HEK293 (cell line): Measurements from ENCODE around the gene CLCNKB.

Experiments
- CTCF ChIA-PET: fragments of 350-600 bp; formaldehyde crosslinking; extraction: SDS; loops from one replicate; lab custom pipeline; 2021; ENCODE audit warnings: antibody characterized with exemption; lab: Yijun Ruan, JAX
- POLR2A ChIA-PET: fragments of 300-600 bp; formaldehyde crosslinking; extraction: SDS; loops from one replicate; lab custom pipeline; 2020; ENCODE audit warnings: antibody characterized with exemption, inconsistent platforms; lab: Yijun Ruan, JAX
- H3K27ac ChIP-seq: fragments of 200-500 bp; sonication (Bioruptor generic); 2 replicates; pipeline ENCODE4 v1.5.1; 2014; ENCODE audit warnings: low read depth, low read length, control low read depth, inconsistent platforms; ENCODE audit errors: extremely low read depth
- H3K36me3 ChIP-seq, 2 experiments: fragments of 200-500 bp in 1 of 2; sonication (Bioruptor generic) in 1 of 2; 1 replicate in 1 of 2; 2 replicates in 1 of 2; pipeline ENCODE4 v1.5.1; 2014 to 2017; ENCODE audit warnings: inconsistent platforms in 2 of 2, low read length in 2 of 2; ENCODE audit not compliant: control insufficient read depth in 2 of 2, insufficient read depth in 1 of 2
- H3K4me1 ChIP-seq: fragments of 200-500 bp; sonication (Bioruptor generic); 2 replicates; pipeline ENCODE4 v1.5.1; 2014; ENCODE audit warnings: mild to moderate bottlenecking, low read length, inconsistent platforms; ENCODE audit not compliant: control insufficient read depth, insufficient read depth
- H3K4me3 ChIP-seq: 2 replicates; pipeline ENCODE4 v1.5.1; 2011; ENCODE audit warnings: low read depth, mild to moderate bottlenecking, control low read depth, low read length, moderate library complexity
- H3K9me3 ChIP-seq: fragments of 200-500 bp; sonication (Bioruptor generic); 2 replicates; pipeline ENCODE4 v1.5.1; 2014; ENCODE audit warnings: low read depth, low read length, inconsistent platforms; ENCODE audit not compliant: control insufficient read depth, insufficient read depth
- ATF2 ChIP-seq: fragments of 450-650 bp; formaldehyde crosslinking; IDR thresholded peaks from 2 replicates; pipeline ENCODE4 v1.5.1; 2016; ENCODE audit warnings: missing biosample characterization, missing genetic modification characterization, low read depth
- SETDB1 ChIP-seq: IDR thresholded peaks from one replicate; pipeline ENCODE4 v1.6.1; 2017; ENCODE audit warnings: mild to moderate bottlenecking, low read length, moderate library complexity, mixed read lengths; ENCODE audit not compliant: insufficient read length
- ZFHX2 ChIP-seq: fragments of 450-650 bp; formaldehyde crosslinking; conservative IDR thresholded peaks from 2 replicates; pipeline ENCODE4 v1.5.1; 2016; ENCODE audit warnings: missing biosample characterization, missing genetic modification characterization
- ZIC2 ChIP-seq: fragments of 450-650 bp; formaldehyde crosslinking; IDR thresholded peaks from 2 replicates; pipeline ENCODE4 v1.5.1; 2016; ENCODE audit warnings: missing biosample characterization, missing genetic modification characterization
- ZNF184 ChIP-seq: fragments of 450-650 bp; IDR thresholded peaks from 2 replicates; pipeline ENCODE4 v1.5.1; 2018; ENCODE audit warnings: missing biosample characterization, mild to moderate bottlenecking, missing genetic modification characterization
- ZNF311 ChIP-seq: fragments of 450-650 bp; formaldehyde crosslinking; IDR thresholded peaks from 2 replicates; pipeline ENCODE4 v1.5.1; 2017; ENCODE audit warnings: missing biosample characterization, missing genetic modification characterization, borderline replicate concordance
- ZNF48 ChIP-seq: fragments of 450-650 bp; formaldehyde crosslinking; IDR thresholded peaks from 2 replicates; pipeline ENCODE4 v1.5.1; 2016; ENCODE audit warnings: missing biosample characterization, missing genetic modification characterization
- ZNF530 ChIP-seq: fragments of 450-650 bp; formaldehyde crosslinking; IDR thresholded peaks from 2 replicates; pipeline ENCODE4 v1.5.1; 2016; ENCODE audit warnings: low read depth, missing biosample characterization, missing genetic modification characterization
- ZNF654 ChIP-seq: fragments of 450-650 bp; formaldehyde crosslinking; IDR thresholded peaks from 2 replicates; pipeline ENCODE4 v1.5.1; 2016; ENCODE audit warnings: low read depth, missing biosample characterization, missing genetic modification characterization
- ZNF664 ChIP-seq: fragments of 450-650 bp; formaldehyde crosslinking; IDR thresholded peaks from 2 replicates; pipeline ENCODE4 v1.5.1; 2016; ENCODE audit warnings: missing biosample characterization, missing genetic modification characterization
- ZNF837 ChIP-seq: fragments of 450-650 bp; formaldehyde crosslinking; IDR thresholded peaks from 2 replicates; pipeline ENCODE4 v1.5.1; 2016; ENCODE audit warnings: missing biosample characterization, missing genetic modification characterization
- TF ChIP-seq, protein P1 (sequence below): fragments of 450-650 bp; formaldehyde crosslinking; IDR thresholded peaks from 2 replicates; pipeline ENCODE4 v1.5.1; 2016; ENCODE audit warnings: missing biosample characterization, missing genetic modification characterization, borderline replicate concordance
- TF ChIP-seq, protein P2 (sequence below): fragments of 450-650 bp; formaldehyde crosslinking; IDR thresholded peaks from 2 replicates; pipeline ENCODE4 v1.5.1; 2016; ENCODE audit warnings: missing biosample characterization, missing genetic modification characterization
- TF ChIP-seq, protein P3 (sequence below): fragments of 450-650 bp; formaldehyde crosslinking; IDR thresholded peaks from 2 replicates; pipeline ENCODE4 v1.5.1; 2017; ENCODE audit warnings: missing biosample characterization, missing genetic modification characterization
- TF ChIP-seq, protein P4 (sequence below): fragments of 450-650 bp; formaldehyde crosslinking; IDR thresholded peaks from 2 replicates; pipeline ENCODE4 v1.5.1; 2016; ENCODE audit warnings: missing biosample characterization, missing genetic modification characterization

Gene CLCNKB

DNA sequence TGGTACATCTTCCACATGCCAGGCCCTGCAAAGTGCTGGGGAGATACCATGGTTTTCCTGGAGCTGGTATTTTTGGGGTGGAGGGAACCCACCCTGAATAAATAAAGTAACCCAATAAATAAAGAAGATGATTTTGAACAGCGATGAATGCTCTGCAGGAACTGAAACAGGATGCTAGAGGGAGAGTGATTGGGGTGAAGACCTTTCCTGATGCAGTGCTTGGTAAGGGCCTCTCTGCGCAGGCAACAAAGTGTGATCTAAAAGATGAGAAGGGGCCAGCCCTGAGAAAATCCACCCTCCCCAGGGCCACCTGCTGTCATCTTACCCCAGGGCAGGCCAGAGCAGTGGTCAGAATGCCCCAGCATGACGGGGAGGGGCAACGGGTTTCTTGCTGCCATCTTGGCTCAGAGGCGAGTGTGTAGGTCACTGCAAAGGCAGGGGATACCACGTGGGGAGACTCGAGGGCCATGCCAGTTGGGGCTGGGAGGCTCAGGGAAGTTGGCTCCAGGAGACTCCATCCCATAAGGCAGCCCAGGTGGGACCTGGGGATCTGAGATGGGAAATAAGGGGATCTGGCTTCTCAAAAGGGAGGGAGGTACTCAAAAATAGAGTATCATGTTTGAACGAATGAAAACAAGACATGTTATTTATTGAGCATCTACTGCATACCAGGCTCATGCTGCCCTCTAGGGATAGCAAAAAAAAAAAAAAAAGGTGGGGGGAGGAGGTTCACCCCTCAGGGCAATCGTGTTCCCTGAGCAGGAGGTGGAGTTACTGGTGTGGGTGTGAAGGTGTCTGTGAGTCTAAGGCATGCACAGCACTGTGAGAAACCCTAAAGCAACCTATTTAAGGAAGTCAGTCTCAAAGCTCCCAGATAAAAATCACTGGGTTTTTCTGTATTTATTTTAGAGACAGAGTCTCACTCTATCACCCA, 36.8 kb upstream of the CLCNKB start:
- ChIA-PET POLR2A (no interaction called here), CTCF (interaction anchor here (0.6 to 4.7 kb wide), 13 partner anchors 12 to 215 kb away, joined by 3 to 47 read pairs (median 4); partner anchors contain the start of gene HSPB7)
- TF ChIP-seq ATF2 (tag by site-specific recombination) (no peak), ZNF664 (peak; percentile 95), ZNF184 (tag by site-specific recombination) (no peak), ZNF654 (tag by site-specific recombination) (0 out of 2 replicates have a peak, but pooled peaks have one; percentile 20), SETDB1 (no peak), ZIC2 (tag by site-specific recombination) (no peak), ZNF530 (no peak), ZNF48 (tag by site-specific recombination) (no peak), ZNF311 (tag by site-specific recombination) (no peak), ZFHX2 (tag by site-specific recombination) (peak; percentile 33; the same call in 1 of the 2 replicates), ZNF837 (tag by site-specific recombination) (no peak)
- TF ChIP-seq, protein P1, sequence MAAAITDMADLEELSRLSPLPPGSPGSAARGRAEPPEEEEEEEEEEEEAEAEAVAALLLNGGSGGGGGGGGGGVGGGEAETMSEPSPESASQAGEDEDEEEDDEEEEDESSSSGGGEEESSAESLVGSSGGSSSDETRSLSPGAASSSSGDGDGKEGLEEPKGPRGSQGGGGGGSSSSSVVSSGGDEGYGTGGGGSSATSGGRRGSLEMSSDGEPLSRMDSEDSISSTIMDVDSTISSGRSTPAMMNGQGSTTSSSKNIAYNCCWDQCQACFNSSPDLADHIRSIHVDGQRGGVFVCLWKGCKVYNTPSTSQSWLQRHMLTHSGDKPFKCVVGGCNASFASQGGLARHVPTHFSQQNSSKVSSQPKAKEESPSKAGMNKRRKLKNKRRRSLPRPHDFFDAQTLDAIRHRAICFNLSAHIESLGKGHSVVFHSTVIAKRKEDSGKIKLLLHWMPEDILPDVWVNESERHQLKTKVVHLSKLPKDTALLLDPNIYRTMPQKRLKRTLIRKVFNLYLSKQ (tag by site-specific recombination) = no peak
- TF ChIP-seq, protein P2, sequence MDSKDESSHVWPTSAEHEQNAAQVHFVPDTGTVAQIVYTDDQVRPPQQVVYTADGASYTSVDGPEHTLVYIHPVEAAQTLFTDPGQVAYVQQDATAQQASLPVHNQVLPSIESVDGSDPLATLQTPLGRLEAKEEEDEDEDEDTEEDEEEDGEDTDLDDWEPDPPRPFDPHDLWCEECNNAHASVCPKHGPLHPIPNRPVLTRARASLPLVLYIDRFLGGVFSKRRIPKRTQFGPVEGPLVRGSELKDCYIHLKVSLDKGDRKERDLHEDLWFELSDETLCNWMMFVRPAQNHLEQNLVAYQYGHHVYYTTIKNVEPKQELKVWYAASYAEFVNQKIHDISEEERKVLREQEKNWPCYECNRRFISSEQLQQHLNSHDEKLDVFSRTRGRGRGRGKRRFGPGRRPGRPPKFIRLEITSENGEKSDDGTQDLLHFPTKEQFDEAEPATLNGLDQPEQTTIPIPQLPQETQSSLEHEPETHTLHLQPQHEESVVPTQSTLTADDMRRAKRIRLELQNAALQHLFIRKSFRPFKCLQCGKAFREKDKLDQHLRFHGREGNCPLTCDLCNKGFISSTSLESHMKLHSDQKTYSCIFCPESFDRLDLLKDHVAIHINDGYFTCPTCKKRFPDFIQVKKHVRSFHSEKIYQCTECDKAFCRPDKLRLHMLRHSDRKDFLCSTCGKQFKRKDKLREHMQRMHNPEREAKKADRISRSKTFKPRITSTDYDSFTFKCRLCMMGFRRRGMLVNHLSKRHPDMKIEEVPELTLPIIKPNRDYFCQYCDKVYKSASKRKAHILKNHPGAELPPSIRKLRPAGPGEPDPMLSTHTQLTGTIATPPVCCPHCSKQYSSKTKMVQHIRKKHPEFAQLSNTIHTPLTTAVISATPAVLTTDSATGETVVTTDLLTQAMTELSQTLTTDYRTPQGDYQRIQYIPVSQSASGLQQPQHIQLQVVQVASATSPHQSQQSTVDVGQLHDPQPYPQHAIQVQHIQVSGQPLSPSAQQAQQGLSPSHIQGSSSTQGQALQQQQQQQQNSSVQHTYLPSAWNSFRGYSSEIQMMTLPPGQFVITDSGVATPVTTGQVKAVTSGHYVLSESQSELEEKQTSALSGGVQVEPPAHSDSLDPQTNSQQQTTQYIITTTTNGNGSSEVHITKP (tag by site-specific recombination) = peak; percentile 94
- TF ChIP-seq, protein P3, sequence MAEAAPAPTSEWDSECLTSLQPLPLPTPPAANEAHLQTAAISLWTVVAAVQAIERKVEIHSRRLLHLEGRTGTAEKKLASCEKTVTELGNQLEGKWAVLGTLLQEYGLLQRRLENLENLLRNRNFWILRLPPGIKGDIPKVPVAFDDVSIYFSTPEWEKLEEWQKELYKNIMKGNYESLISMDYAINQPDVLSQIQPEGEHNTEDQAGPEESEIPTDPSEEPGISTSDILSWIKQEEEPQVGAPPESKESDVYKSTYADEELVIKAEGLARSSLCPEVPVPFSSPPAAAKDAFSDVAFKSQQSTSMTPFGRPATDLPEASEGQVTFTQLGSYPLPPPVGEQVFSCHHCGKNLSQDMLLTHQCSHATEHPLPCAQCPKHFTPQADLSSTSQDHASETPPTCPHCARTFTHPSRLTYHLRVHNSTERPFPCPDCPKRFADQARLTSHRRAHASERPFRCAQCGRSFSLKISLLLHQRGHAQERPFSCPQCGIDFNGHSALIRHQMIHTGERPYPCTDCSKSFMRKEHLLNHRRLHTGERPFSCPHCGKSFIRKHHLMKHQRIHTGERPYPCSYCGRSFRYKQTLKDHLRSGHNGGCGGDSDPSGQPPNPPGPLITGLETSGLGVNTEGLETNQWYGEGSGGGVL = no peak
- TF ChIP-seq, protein P4, sequence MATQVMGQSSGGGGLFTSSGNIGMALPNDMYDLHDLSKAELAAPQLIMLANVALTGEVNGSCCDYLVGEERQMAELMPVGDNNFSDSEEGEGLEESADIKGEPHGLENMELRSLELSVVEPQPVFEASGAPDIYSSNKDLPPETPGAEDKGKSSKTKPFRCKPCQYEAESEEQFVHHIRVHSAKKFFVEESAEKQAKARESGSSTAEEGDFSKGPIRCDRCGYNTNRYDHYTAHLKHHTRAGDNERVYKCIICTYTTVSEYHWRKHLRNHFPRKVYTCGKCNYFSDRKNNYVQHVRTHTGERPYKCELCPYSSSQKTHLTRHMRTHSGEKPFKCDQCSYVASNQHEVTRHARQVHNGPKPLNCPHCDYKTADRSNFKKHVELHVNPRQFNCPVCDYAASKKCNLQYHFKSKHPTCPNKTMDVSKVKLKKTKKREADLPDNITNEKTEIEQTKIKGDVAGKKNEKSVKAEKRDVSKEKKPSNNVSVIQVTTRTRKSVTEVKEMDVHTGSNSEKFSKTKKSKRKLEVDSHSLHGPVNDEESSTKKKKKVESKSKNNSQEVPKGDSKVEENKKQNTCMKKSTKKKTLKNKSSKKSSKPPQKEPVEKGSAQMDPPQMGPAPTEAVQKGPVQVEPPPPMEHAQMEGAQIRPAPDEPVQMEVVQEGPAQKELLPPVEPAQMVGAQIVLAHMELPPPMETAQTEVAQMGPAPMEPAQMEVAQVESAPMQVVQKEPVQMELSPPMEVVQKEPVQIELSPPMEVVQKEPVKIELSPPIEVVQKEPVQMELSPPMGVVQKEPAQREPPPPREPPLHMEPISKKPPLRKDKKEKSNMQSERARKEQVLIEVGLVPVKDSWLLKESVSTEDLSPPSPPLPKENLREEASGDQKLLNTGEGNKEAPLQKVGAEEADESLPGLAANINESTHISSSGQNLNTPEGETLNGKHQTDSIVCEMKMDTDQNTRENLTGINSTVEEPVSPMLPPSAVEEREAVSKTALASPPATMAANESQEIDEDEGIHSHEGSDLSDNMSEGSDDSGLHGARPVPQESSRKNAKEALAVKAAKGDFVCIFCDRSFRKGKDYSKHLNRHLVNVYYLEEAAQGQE (tag by site-specific recombination) = no peak
- TF ChIP-seq, all 188 proteins: peak for 4
- Histone ChIP-seq H3K4me3 (no peak overlapping the region), H3K9me3 (no peaks in the 10 kb centered on the region), H3K4me1 (no peaks in the 10 kb centered on the region), H3K36me3 (no peaks in the 10 kb centered on the region), H3K27ac (no peak overlapping the region)
